ENCODE measurements around the gene ERVFRD-1. TPM values are rescaled to one million over a fixed set of nuclear protein-coding genes. Genes with fewer than 3 reads are reported as not detected.

ERVFRD-1 gene
- total and polyA plus RNA-seq, 2 experiments from 2014 or later, result 0.05 TPM; not detected in 1

GRCh38 chr6:11126876-11127275 lies 15.4 kb upstream of the ERVFRD-1 start:
- Histone ChIP-seq H3K9ac (no peak overlapping the region), H3K27me3 (replicated peaks; ENCODE audit: insufficient read depth) (no peaks in the 10 kb centered on the region), H3K4me2 (ENCODE audit: unreplicated experiment) (no peak overlapping the region), H2AFZ (no peak overlapping the region), H3K4me3 (no peak overlapping the region), H3K36me3 (ENCODE audit: low read depth) (no peaks in the 10 kb centered on the region), H4K20me1 (ENCODE audit: insufficient read depth) (0 out of 2 replicates have a peak, but pooled peaks cover 8% of the 10 kb centered on the region), H3K27ac (no peak overlapping the region), H3K79me2 (ENCODE audit: insufficient read depth) (peaks cover 100% of the 10 kb centered on the region), H3K9me3 (ENCODE audit: low read depth) (no peaks in the 10 kb centered on the region), H3K9me2 (ENCODE audit: insufficient read depth) (no peaks in the 10 kb centered on the region), H3K4me1 (ENCODE audit: insufficient read depth) (no peaks in the 10 kb centered on the region), H3F3A (ENCODE audit: insufficient read depth) (no peaks in the 10 kb centered on the region)
- DNase-seq, result no peak
- in situ Hi-C loops (cut with MboI), result no loop called here
- 90 to 95% methylated on average over 2 of the region's 2 CpGs for WGBS, 2 experiments (ENCODE audit: low coverage in 1 of 2, low lambda C conversion rate in 2 of 2, missing lambda C conversion rate in 2 of 2)
- TF ChIP-seq EZH2 (IDR thresholded peaks at IDR 0.05; ENCODE audit: insufficient read depth, poor library complexity, severe bottlenecking) (no peak), EZH2phosphoT487 (IDR thresholded peaks at IDR 0.05; ENCODE audit: insufficient read depth, low read depth) (no peak)

- H3K79me2 ChIP-seq (ENCODE audit: insufficient read depth), result peaks cover 100% of the 10 kb centered on the region
- H3K4me2 ChIP-seq (ENCODE audit: unreplicated experiment), result no peak overlapping the region
- peaks cover 6% of the 10 kb centered on the region; the same call in 1 of the 2 replicates for H4K20me1 ChIP-seq (ENCODE audit: insufficient read depth)
- H3K9me2 ChIP-seq (ENCODE audit: insufficient read depth), result no peaks in the 10 kb centered on the region
- H3K9ac ChIP-seq, result no peak overlapping the region
- 95 to 97% methylated on average over 2 of the region's 2 CpGs for WGBS, 2 experiments (ENCODE audit: low coverage in 1 of 2, low lambda C conversion rate in 2 of 2, missing lambda C conversion rate in 2 of 2)
- H3K27ac ChIP-seq, result no peak overlapping the region
- no peak for TF ChIP-seq EZH2phosphoT487 (IDR thresholded peaks at IDR 0.05; ENCODE audit: insufficient read depth, low read depth)
- no peak for TF ChIP-seq EZH2 (IDR thresholded peaks at IDR 0.05; ENCODE audit: insufficient read depth, poor library complexity, severe bottlenecking)
- no peak overlapping the region for H3K4me3 ChIP-seq
- no peaks in the 10 kb centered on the region for H3K27me3 ChIP-seq (replicated peaks; ENCODE audit: insufficient read depth)
- in situ Hi-C loops (cut with MboI), result no loop called here
- H3K9me3 ChIP-seq (ENCODE audit: low read depth), result no peaks in the 10 kb centered on the region
- H3K36me3 ChIP-seq (ENCODE audit: low read depth), result no peaks in the 10 kb centered on the region
- H2AFZ ChIP-seq, result no peak overlapping the region
- H3K4me1 ChIP-seq (ENCODE audit: insufficient read depth), result no peaks in the 10 kb centered on the region
- no peak for DNase-seq
- no peaks in the 10 kb centered on the region for H3F3A ChIP-seq (ENCODE audit: insufficient read depth)
These were observed 12.5 kb upstream of the ERVFRD-1 start for GRCh38 chr6:11123978-11124377.

DNA sequence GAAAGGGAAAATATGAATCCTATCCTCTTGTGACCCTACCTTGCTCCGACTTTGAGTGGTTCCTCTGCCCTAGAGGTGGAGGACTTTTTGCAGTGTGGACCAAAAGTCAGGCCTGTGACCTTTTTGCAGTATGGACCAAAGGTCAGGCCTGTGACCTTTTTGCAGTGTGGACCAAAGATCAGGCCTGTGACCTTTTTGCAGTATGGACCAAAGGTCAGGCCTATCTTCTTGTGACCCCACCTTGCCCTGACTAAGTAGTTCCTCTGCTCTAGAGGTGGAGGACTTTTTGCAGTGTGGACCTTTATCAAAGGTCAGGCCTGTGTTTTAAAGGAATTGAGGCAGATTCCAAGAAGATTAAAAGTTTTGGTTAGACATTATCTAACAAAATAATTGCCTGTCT lies 10.9 kb upstream of the ERVFRD-1 start:
- in situ Hi-C loops (cut with MboI), result no loop called here
- peaks cover 100% of the 10 kb centered on the region for H3K79me2 ChIP-seq (ENCODE audit: insufficient read depth)
- no peaks in the 10 kb centered on the region for H3K36me3 ChIP-seq (ENCODE audit: low read depth)
- H3K4me3 ChIP-seq, result no peak overlapping the region
- H3K4me2 ChIP-seq (ENCODE audit: unreplicated experiment), result no peak overlapping the region
- H3K27me3 ChIP-seq (replicated peaks; ENCODE audit: insufficient read depth), result no peaks in the 10 kb centered on the region
- no peaks in the 10 kb centered on the region for H3K9me2 ChIP-seq (ENCODE audit: insufficient read depth)
- 97 to 100% methylated on average over 1 of the region's 1 CpG for WGBS, 2 experiments (ENCODE audit: low coverage in 1 of 2, low lambda C conversion rate in 2 of 2, missing lambda C conversion rate in 2 of 2)
- TF ChIP-seq EZH2 (IDR thresholded peaks at IDR 0.05; ENCODE audit: insufficient read depth, poor library complexity, severe bottlenecking), result no peak
- no peak for TF ChIP-seq EZH2phosphoT487 (IDR thresholded peaks at IDR 0.05; ENCODE audit: insufficient read depth, low read depth)
- DNase-seq, result no peak
- no peak overlapping the region for H3K9ac ChIP-seq
- no peaks in the 10 kb centered on the region for H3K9me3 ChIP-seq (ENCODE audit: low read depth)
- no peak overlapping the region for H2AFZ ChIP-seq
- peaks cover 14% of the 10 kb centered on the region; the same call in 1 of the 2 replicates for H4K20me1 ChIP-seq (ENCODE audit: insufficient read depth)
- H3K27ac ChIP-seq, result no peak overlapping the region
- no peaks in the 10 kb centered on the region for H3F3A ChIP-seq (ENCODE audit: insufficient read depth)
- no peaks in the 10 kb centered on the region for H3K4me1 ChIP-seq (ENCODE audit: insufficient read depth)

DNA sequence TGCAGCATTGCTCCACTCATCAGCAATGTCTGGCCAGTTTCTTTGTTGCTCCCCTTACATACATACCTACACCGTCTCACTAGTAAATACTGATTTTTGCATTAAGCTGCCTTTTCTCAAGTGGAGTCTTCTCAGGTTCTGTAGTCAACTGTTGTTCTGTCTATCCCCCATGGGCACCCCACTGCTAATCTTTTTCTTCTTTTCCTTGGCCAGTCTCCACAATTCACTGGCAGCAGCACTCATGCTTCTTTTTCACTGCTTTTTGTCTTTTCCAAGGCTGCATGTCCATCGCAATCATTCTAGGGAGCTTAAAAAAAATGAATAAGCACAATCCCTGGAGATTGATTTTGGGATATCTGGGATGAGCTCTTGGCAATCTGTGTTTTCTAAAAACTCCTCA lies 10.3 kb upstream of the ERVFRD-1 start:
- no peaks in the 10 kb centered on the region for H3K9me3 ChIP-seq (ENCODE audit: low read depth)
- H3K79me2 ChIP-seq (ENCODE audit: insufficient read depth), result peaks cover 98% of the 10 kb centered on the region
- in situ Hi-C loops (cut with MboI), result no loop called here
- no peak overlapping the region for H3K9ac ChIP-seq
- no peaks in the 10 kb centered on the region for H3F3A ChIP-seq (ENCODE audit: insufficient read depth)
- 86 to 89% methylated on average over 2 of the region's 2 CpGs for WGBS, 2 experiments (ENCODE audit: low coverage in 1 of 2, low lambda C conversion rate in 2 of 2, missing lambda C conversion rate in 2 of 2)
- H3K4me1 ChIP-seq (ENCODE audit: insufficient read depth), result no peaks in the 10 kb centered on the region
- TF ChIP-seq EZH2phosphoT487 (IDR thresholded peaks at IDR 0.05; ENCODE audit: insufficient read depth, low read depth) (no peak), EZH2 (IDR thresholded peaks at IDR 0.05; ENCODE audit: insufficient read depth, poor library complexity, severe bottlenecking) (no peak)
- no peaks in the 10 kb centered on the region for H3K9me2 ChIP-seq (ENCODE audit: insufficient read depth)
- H3K27ac ChIP-seq, result no peak overlapping the region
- H2AFZ ChIP-seq, result no peak overlapping the region
- H3K4me2 ChIP-seq (ENCODE audit: unreplicated experiment), result no peak overlapping the region
- no peaks in the 10 kb centered on the region for H3K36me3 ChIP-seq (ENCODE audit: low read depth)
- H3K4me3 ChIP-seq, result no peak overlapping the region
- no peaks in the 10 kb centered on the region for H3K27me3 ChIP-seq (replicated peaks; ENCODE audit: insufficient read depth)
- H4K20me1 ChIP-seq (ENCODE audit: insufficient read depth), result peaks cover 15% of the 10 kb centered on the region; the same call in 1 of the 2 replicates
- no peak for DNase-seq

All from GM23248 (cell line).